ENCODE results near the gene FANCC.
"Not testable (repeated sequence)": the region's sequence is repeated elsewhere in the genome, so short reads cannot be mapped to it uniquely, and the experiment has no call there.

DNA sequence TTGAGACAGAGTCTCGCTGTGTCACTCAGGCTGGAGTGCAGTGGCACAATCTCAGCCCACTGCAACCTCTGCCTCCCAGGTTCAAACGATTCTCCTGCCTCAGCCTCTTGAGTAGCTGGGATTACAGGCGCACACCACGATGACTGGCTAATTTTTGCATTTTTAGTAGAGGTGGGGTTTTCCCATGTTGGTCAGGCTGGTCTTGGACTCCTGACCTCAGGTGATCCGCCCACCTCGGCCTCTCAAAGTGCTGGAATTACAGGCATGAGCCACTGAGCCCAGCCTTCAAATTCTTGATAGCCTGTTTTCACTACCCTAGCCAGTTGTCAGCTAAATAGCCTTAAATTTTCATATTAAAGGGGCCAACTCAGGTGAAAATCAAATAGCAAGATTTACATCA, 11.6 kb upstream of the FANCC start:
- TF ChIP-seq, protein P1, sequence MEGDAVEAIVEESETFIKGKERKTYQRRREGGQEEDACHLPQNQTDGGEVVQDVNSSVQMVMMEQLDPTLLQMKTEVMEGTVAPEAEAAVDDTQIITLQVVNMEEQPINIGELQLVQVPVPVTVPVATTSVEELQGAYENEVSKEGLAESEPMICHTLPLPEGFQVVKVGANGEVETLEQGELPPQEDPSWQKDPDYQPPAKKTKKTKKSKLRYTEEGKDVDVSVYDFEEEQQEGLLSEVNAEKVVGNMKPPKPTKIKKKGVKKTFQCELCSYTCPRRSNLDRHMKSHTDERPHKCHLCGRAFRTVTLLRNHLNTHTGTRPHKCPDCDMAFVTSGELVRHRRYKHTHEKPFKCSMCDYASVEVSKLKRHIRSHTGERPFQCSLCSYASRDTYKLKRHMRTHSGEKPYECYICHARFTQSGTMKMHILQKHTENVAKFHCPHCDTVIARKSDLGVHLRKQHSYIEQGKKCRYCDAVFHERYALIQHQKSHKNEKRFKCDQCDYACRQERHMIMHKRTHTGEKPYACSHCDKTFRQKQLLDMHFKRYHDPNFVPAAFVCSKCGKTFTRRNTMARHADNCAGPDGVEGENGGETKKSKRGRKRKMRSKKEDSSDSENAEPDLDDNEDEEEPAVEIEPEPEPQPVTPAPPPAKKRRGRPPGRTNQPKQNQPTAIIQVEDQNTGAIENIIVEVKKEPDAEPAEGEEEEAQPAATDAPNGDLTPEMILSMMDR (conservative IDR thresholded peaks at IDR 0.05): not testable (repeated sequence)
- TF ChIP-seq ZFX (IDR thresholded peaks at IDR 0.05): not testable (repeated sequence)

Data from C4-2B (cell line).